ENCODE measurements around the gene RNPEPL1.

The RNPEPL1 gene

DNA sequence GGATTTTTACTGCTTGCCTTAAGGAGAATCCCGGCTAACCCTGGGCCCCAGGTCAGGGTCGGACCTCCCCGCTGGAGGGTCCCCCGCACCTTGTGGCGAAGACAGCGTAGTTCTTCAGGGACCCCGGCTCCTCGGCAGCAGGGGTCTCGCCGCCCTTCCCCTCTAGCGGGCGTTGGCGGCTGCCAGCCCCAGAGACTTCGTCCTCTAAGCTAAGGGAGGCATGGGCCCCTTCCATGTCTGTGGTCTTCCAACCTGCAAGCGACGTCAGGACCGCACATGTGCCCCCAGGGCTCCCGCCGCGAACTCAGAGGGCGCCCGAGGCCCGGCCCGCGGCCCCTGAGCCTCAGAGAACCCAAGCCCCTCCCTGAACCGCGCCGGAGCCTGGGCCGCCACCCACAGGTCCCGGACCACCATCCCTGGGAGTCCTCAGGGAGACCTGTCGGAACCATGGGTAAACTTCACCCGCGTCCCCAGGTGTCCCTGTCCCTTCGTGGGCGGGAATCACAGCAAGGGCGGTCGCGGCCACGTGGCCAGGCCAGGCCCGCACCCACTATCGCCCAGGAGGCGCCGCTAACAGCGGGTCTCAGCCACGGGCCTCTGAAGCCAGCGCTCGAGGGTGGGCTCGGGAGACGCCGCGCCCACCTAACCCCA lies 11.1 kb upstream of the RNPEPL1 start:
- Histone ChIP-seq H2BK15ac (ENCODE audit: low read length) (no peak overlapping the region), H3K27me3 (ENCODE audit: control insufficient read depth in 3 of 3, insufficient read depth in 3 of 3, low read depth in 1 of 3, low read length in 3 of 3) (peaks cover 0 to 11% (median 0%) of the 10 kb centered on the region in 3 experiments), H3K4me1 (ENCODE audit: control insufficient read depth in 2 of 2, insufficient read depth in 1 of 2, low read depth in 1 of 2, low read length in 2 of 2) (peaks cover 7% of the 10 kb centered on the region in 2 donors), H2BK5ac (ENCODE audit: low read length) (no peak overlapping the region), H3K23ac (ENCODE audit: low read depth, low read length, poor library complexity) (no peak overlapping the region), H2BK120ac (ENCODE audit: low read depth, low read length) (no peak overlapping the region), H3K14ac (ENCODE audit: low read length) (no peak overlapping the region), H3K9ac (ENCODE audit: low read depth, low read length, poor library complexity) (peak overlapping the region; percentile 67), H3K79me1 (ENCODE audit: low read depth, low read length) (peaks cover 11% of the 10 kb centered on the region), H3K18ac (ENCODE audit: low read length) (peak overlapping the region; percentile 30), H2BK12ac (ENCODE audit: low read length) (no peak overlapping the region), H3K4me2 (ENCODE audit: insufficient read depth, low read length, poor library complexity, severe bottlenecking) (peak overlapping the region; percentile 65), H3K36me3 (replicated peaks in 1 of 2; ENCODE audit: control insufficient read depth in 2 of 2, insufficient read depth in 2 of 2, low read length in 2 of 2) (peaks cover 2 to 47% of the 10 kb centered on the region in 2 donors), H3K27ac (replicated peaks; ENCODE audit: low read length) (no peak overlapping the region), H2AFZ (ENCODE audit: low read length) (no peak overlapping the region), H3K4ac (ENCODE audit: low read length) (no peak overlapping the region), H4K8ac (ENCODE audit: low read depth, low read length) (no peak overlapping the region), H3K4me3 (ENCODE audit: low read length in 2 of 2) (no peak overlapping the region), H3K9me3 (replicated peaks in 1 of 2; ENCODE audit: control insufficient read depth in 2 of 2, insufficient read depth in 1 of 2, low read depth in 1 of 2, low read length in 2 of 2) (no peaks in the 10 kb centered on the region), H4K91ac (ENCODE audit: low read depth, low read length, poor library complexity) (no peak overlapping the region), H2AK5ac (ENCODE audit: low read depth, low read length) (peak overlapping the region; percentile 23)
- no CpG with 5 or more reads among the region's 51 CpGs for WGBS, 2 donors (ENCODE audit: extremely low coverage in 2 of 2, insufficient read length in 2 of 2, insufficient replicate concordance in 1 of 2)
- no peak for DNase-seq (ENCODE audit: low spot score)

DNA sequence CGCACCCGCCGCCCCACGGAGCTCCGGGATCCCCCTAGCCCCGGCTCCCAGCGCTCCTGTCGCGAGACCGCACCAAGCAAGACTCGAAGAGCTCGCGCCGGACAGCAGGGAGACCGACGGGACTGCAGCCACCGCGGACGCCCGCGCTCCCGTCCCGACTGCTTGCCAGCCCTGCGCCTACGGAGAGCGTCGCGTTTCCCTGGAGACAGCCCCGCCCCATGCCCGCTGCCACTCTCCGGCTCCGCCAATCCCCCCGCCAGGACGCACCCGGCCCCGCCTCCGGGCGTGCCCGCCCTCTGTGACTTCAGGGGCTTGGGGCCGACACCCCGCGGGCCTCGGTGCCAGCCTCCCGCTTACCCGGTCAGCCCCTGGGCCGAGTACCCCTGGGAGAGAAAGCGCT lies 10.5 kb upstream of the RNPEPL1 start, which contains the start of gene ANKMY1:
Gene ANKMY1, minus strand, starts transcription at position 181 of the 400 bp plus-strand sequence. CDS start 653 bp downstream, outside the sequence.
- Histone ChIP-seq H3K23ac (ENCODE audit: low read depth, low read length, poor library complexity) (peak within 1 kb of the TSS; percentile 13), H2BK12ac (ENCODE audit: low read length) (no peak within 1 kb of the TSS), H2BK120ac (ENCODE audit: low read depth, low read length) (no peak within 1 kb of the TSS), H3K4ac (ENCODE audit: low read length) (no peak within 1 kb of the TSS), H4K91ac (ENCODE audit: low read depth, low read length, poor library complexity) (no peak within 1 kb of the TSS), H3K27me3 (ENCODE audit: control insufficient read depth in 3 of 3, insufficient read depth in 3 of 3, low read depth in 1 of 3, low read length in 3 of 3) (peaks cover 0 to 11% (median 0%) of the 10 kb centered on the region in 3 experiments), H3K36me3 (replicated peaks in 1 of 2; ENCODE audit: control insufficient read depth in 2 of 2, insufficient read depth in 2 of 2, low read length in 2 of 2) (peaks cover 2 to 47% of the 10 kb centered on the region in 2 donors), H3K27ac (replicated peaks; ENCODE audit: low read length) (no peak within 1 kb of the TSS), H3K18ac (ENCODE audit: low read length) (peak within 1 kb of the TSS; percentile 30), H3K14ac (ENCODE audit: low read length) (no peak within 1 kb of the TSS), H2BK5ac (ENCODE audit: low read length) (no peak within 1 kb of the TSS), H3K4me3 (ENCODE audit: low read length in 2 of 2) (peak within 1 kb of the TSS in 1 of 2 donors; percentile 31), H3K4me2 (ENCODE audit: insufficient read depth, low read length, poor library complexity, severe bottlenecking) (peak within 1 kb of the TSS; percentile 65), H2AK5ac (ENCODE audit: low read depth, low read length) (peak within 1 kb of the TSS; percentile 23), H3K9me3 (replicated peaks in 1 of 2; ENCODE audit: control insufficient read depth in 2 of 2, insufficient read depth in 1 of 2, low read depth in 1 of 2, low read length in 2 of 2) (no peaks in the 10 kb centered on the region), H3K79me1 (ENCODE audit: low read depth, low read length) (peaks cover 11% of the 10 kb centered on the region), H2BK15ac (ENCODE audit: low read length) (peak within 1 kb of the TSS; percentile 45), H2AFZ (ENCODE audit: low read length) (no peak within 1 kb of the TSS), H3K4me1 (ENCODE audit: control insufficient read depth in 2 of 2, insufficient read depth in 1 of 2, low read depth in 1 of 2, low read length in 2 of 2) (peaks cover 7% of the 10 kb centered on the region in 2 donors), H4K8ac (ENCODE audit: low read depth, low read length) (no peak within 1 kb of the TSS), H3K9ac (ENCODE audit: low read depth, low read length, poor library complexity) (peak within 1 kb of the TSS; percentile 67)
- peak; percentile 78 for DNase-seq (ENCODE audit: low spot score)
- no CpG with 5 or more reads among the region's 47 CpGs for WGBS, 2 donors (ENCODE audit: extremely low coverage in 2 of 2, insufficient read length in 2 of 2, insufficient replicate concordance in 1 of 2)

DNA sequence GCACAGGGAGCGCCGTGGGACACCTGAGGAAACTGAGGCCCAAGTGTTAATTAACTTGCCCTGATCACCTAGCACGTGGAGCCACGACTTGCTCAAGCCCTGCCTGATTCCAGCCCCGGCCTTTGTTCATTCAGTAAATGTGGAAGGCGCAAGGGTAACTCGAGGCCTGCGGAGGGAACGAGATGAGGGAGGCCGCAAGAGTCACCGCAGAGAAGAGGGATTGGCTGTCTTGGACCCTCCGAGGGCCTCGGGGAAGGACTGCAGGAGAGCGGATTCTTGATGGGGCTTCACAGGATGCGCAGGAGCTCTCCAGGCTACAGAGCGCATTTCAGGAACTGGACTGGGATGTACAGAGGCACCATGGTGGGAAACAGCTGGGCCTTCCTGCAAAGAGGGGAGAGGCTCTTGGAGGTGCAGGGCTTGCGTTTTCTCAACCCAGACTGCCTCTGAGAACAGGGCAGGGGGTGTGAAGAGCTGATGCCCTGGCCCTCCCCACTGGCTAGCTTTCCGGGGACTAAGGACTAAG lies 10.0 kb upstream of the RNPEPL1 start:
- no peak overlapping the region for H3K14ac ChIP-seq (ENCODE audit: low read length)
- peaks cover 7% of the 10 kb centered on the region in 2 donors for H3K4me1 ChIP-seq (ENCODE audit: control insufficient read depth in 2 of 2, insufficient read depth in 1 of 2, low read depth in 1 of 2, low read length in 2 of 2)
- no peak overlapping the region for H2AFZ ChIP-seq (ENCODE audit: low read length)
- H3K9me3 ChIP-seq (replicated peaks in 1 of 2; ENCODE audit: control insufficient read depth in 2 of 2, insufficient read depth in 1 of 2, low read depth in 1 of 2, low read length in 2 of 2): no peaks in the 10 kb centered on the region
- H3K18ac ChIP-seq (ENCODE audit: low read length): peak overlapping the region; percentile 5
- no peak overlapping the region for H2AK5ac ChIP-seq (ENCODE audit: low read depth, low read length)
- H3K4me2 ChIP-seq (ENCODE audit: insufficient read depth, low read length, poor library complexity, severe bottlenecking): peak overlapping the region; percentile 65
- H2BK120ac ChIP-seq (ENCODE audit: low read depth, low read length): no peak overlapping the region
- H3K23ac ChIP-seq (ENCODE audit: low read depth, low read length, poor library complexity): peak overlapping the region; percentile 13
- H4K8ac ChIP-seq (ENCODE audit: low read depth, low read length): no peak overlapping the region
- H3K4ac ChIP-seq (ENCODE audit: low read length): no peak overlapping the region
- no peak overlapping the region for H2BK12ac ChIP-seq (ENCODE audit: low read length)
- no peak overlapping the region for H3K9ac ChIP-seq (ENCODE audit: low read depth, low read length, poor library complexity)
- H3K27ac ChIP-seq (replicated peaks; ENCODE audit: low read length): no peak overlapping the region
- H2BK15ac ChIP-seq (ENCODE audit: low read length): peak overlapping the region; percentile 45
- peaks cover 0 to 44% of the 10 kb centered on the region in 2 donors for H3K36me3 ChIP-seq (replicated peaks in 1 of 2; ENCODE audit: control insufficient read depth in 2 of 2, insufficient read depth in 2 of 2, low read length in 2 of 2)
- no peak overlapping the region for H2BK5ac ChIP-seq (ENCODE audit: low read length)
- no peak for DNase-seq (ENCODE audit: low spot score)
- peaks cover 7% of the 10 kb centered on the region for H3K79me1 ChIP-seq (ENCODE audit: low read depth, low read length)
- H4K91ac ChIP-seq (ENCODE audit: low read depth, low read length, poor library complexity): no peak overlapping the region
- peak overlapping the region in 1 of 2 donors; percentile 31 for H3K4me3 ChIP-seq (ENCODE audit: low read length in 2 of 2)
- no CpG with 5 or more reads among the region's 18 CpGs for WGBS, 2 donors (ENCODE audit: extremely low coverage in 2 of 2, insufficient read length in 2 of 2, insufficient replicate concordance in 1 of 2)
- peaks cover 0 to 11% (median 0%) of the 10 kb centered on the region in 3 experiments for H3K27me3 ChIP-seq (ENCODE audit: control insufficient read depth in 3 of 3, insufficient read depth in 3 of 3, low read depth in 1 of 3, low read length in 3 of 3)

DNA sequence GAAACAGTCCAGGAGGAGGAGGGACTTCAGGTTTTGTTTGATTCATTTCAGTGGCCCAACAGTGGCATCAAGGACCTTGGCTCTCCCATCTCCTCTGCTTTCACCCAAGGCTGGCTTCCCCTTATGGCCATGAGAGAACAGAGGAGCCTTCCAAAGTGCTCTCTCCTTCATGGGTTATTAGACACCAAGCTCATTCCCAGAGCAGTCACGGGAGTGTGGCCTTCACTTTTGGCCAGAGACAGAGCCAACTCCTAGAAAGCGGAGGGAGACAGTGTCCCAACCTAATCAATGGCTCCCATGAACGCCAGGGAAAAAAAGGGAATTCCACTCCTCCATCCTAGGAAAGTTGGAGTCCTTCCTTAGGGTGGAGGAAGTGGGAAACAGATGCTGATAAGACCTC lies 9.0 kb upstream of the RNPEPL1 start:
- no peak overlapping the region for H2BK5ac ChIP-seq (ENCODE audit: low read length)
- H4K8ac ChIP-seq (ENCODE audit: low read depth, low read length): no peak overlapping the region
- H3K36me3 ChIP-seq (replicated peaks in 1 of 2; ENCODE audit: control insufficient read depth in 2 of 2, insufficient read depth in 2 of 2, low read length in 2 of 2): peaks cover 0 to 37% of the 10 kb centered on the region in 2 donors
- no peaks in the 10 kb centered on the region for H3K9me3 ChIP-seq (replicated peaks in 1 of 2; ENCODE audit: control insufficient read depth in 2 of 2, insufficient read depth in 1 of 2, low read depth in 1 of 2, low read length in 2 of 2)
- no peak overlapping the region for H3K4me2 ChIP-seq (ENCODE audit: insufficient read depth, low read length, poor library complexity, severe bottlenecking)
- H3K4ac ChIP-seq (ENCODE audit: low read length): no peak overlapping the region
- H3K9ac ChIP-seq (ENCODE audit: low read depth, low read length, poor library complexity): no peak overlapping the region
- peaks cover 7% of the 10 kb centered on the region for H3K79me1 ChIP-seq (ENCODE audit: low read depth, low read length)
- no peak overlapping the region for H3K27ac ChIP-seq (replicated peaks; ENCODE audit: low read length)
- H3K14ac ChIP-seq (ENCODE audit: low read length): no peak overlapping the region
- no peak overlapping the region for H2AFZ ChIP-seq (ENCODE audit: low read length)
- no peak overlapping the region for H2BK12ac ChIP-seq (ENCODE audit: low read length)
- no peak overlapping the region for H3K18ac ChIP-seq (ENCODE audit: low read length)
- no peak overlapping the region for H4K91ac ChIP-seq (ENCODE audit: low read depth, low read length, poor library complexity)
- peaks cover 7% of the 10 kb centered on the region in 2 donors for H3K4me1 ChIP-seq (ENCODE audit: control insufficient read depth in 2 of 2, insufficient read depth in 1 of 2, low read depth in 1 of 2, low read length in 2 of 2)
- H3K23ac ChIP-seq (ENCODE audit: low read depth, low read length, poor library complexity): no peak overlapping the region
- no peak for DNase-seq (ENCODE audit: low spot score)
- H2BK15ac ChIP-seq (ENCODE audit: low read length): no peak overlapping the region
- H3K4me3 ChIP-seq (ENCODE audit: low read length in 2 of 2): peak overlapping the region in 1 of 2 donors; percentile 79
- H2AK5ac ChIP-seq (ENCODE audit: low read depth, low read length): no peak overlapping the region
- no CpG with 5 or more reads among the region's 3 CpGs for WGBS, 2 donors (ENCODE audit: extremely low coverage in 2 of 2, insufficient read length in 2 of 2, insufficient replicate concordance in 1 of 2)
- no peak overlapping the region for H2BK120ac ChIP-seq (ENCODE audit: low read depth, low read length)
- peaks cover 0 to 11% (median 0%) of the 10 kb centered on the region in 3 experiments for H3K27me3 ChIP-seq (ENCODE audit: control insufficient read depth in 3 of 3, insufficient read depth in 3 of 3, low read depth in 1 of 3, low read length in 3 of 3)
